Parathyroid adenoma (tissue), 2 donors: Measurements from ENCODE around the gene LHX5.

Experiments used
- H2AFZ ChIP-seq: fragments of 300-600 bp; sonication (generic); one replicate; pipeline ENCODE4 v1.7.0; 2017; ENCODE audit warnings: antibody characterized with exemption, mild to moderate bottlenecking
- H3K27ac ChIP-seq: fragments of 300-600 bp; sonication (generic); one replicate; pipeline ENCODE4 v1.7.0; 2017
- H3K27me3 ChIP-seq: fragments of 300-600 bp; sonication (generic); one replicate; pipeline ENCODE4 v1.7.0; 2017; ENCODE audit warnings: low read length; ENCODE audit not compliant: control insufficient read depth, insufficient read depth
- H3K36me3 ChIP-seq: fragments of 300-600 bp; sonication (generic); one replicate; pipeline ENCODE4 v1.7.0; 2017; ENCODE audit warnings: low read length; ENCODE audit not compliant: control insufficient read depth, insufficient read depth
- H3K4me1 ChIP-seq: fragments of 300-600 bp; sonication (generic); one replicate; pipeline ENCODE4 v1.7.0; 2017; ENCODE audit warnings: control low read depth
- H3K4me2 ChIP-seq: fragments of 300-600 bp; sonication (generic); one replicate; pipeline ENCODE4 v1.7.0; 2017; ENCODE audit warnings: low read length
- H3K4me3 ChIP-seq: fragments of 300-600 bp; sonication (generic); one replicate; pipeline ENCODE4 v1.7.0; 2017; ENCODE audit warnings: low read depth, low read length
- H3K79me2 ChIP-seq: fragments of 300-600 bp; sonication (generic); one replicate; pipeline ENCODE4 v1.7.0; 2017; ENCODE audit warnings: control low read depth
- H3K9ac ChIP-seq: fragments of 300-600 bp; sonication (generic); one replicate; pipeline ENCODE4 v1.7.0; 2017; ENCODE audit warnings: mild to moderate bottlenecking
- H3K9me3 ChIP-seq: fragments of 300-600 bp; sonication (generic); one replicate; pipeline ENCODE4 v1.7.0; 2017; ENCODE audit warnings: low read length; ENCODE audit not compliant: control insufficient read depth
- CTCF ChIP-seq: fragments of 300-600 bp; sonication (generic); IDR thresholded peaks from one replicate; pipeline ENCODE4 v1.7.0; 2017; ENCODE audit warnings: antibody characterized with exemption, mild to moderate bottlenecking
- donor health status: primary hyperparathyroidism.

The LHX5 gene

GRCh38 chr12:113471619-113472171, at the start of gene LHX5:
LHX5 (minus strand) TSS chr12:113471871; CDS start chr12:113471498, 373 bp downstream.
- Histone ChIP-seq H3K27ac (no peak within 1 kb of the TSS), H3K9ac (no peak within 1 kb of the TSS), H3K9me3 (no peaks in the 10 kb centered on the region), H3K27me3 (peaks cover 38% of the 10 kb centered on the region), H3K4me2 (no peak within 1 kb of the TSS), H3K4me3 (no peak within 1 kb of the TSS), H3K36me3 (no peaks in the 10 kb centered on the region), H2AFZ (no peak within 1 kb of the TSS), H3K4me1 (peaks cover 3% of the 10 kb centered on the region), H3K79me2 (no peaks in the 10 kb centered on the region)
- TF ChIP-seq CTCF = no peak

GRCh38 chr12:113519464-113520307, 48.0 kb upstream of the LHX5 start:
- Histone ChIP-seq H3K4me1 (no peaks in the 10 kb centered on the region), H3K4me2 (no peak overlapping the region), H3K4me3 (no peak overlapping the region), H3K9me3 (no peaks in the 10 kb centered on the region), H2AFZ (no peak overlapping the region), H3K36me3 (no peaks in the 10 kb centered on the region), H3K9ac (no peak overlapping the region), H3K27me3 (no peaks in the 10 kb centered on the region), H3K79me2 (no peaks in the 10 kb centered on the region), H3K27ac (no peak overlapping the region)
- TF ChIP-seq CTCF = no peak

GRCh38 chr12:113515082-113515856, 43.6 kb upstream of the LHX5 start:
- Histone ChIP-seq H3K9me3 (no peaks in the 10 kb centered on the region), H3K36me3 (no peaks in the 10 kb centered on the region), H3K4me3 (no peak overlapping the region), H3K27ac (no peak overlapping the region), H3K4me2 (no peak overlapping the region), H3K4me1 (no peaks in the 10 kb centered on the region), H3K27me3 (peaks cover 3% of the 10 kb centered on the region), H3K79me2 (no peaks in the 10 kb centered on the region), H2AFZ (peak overlapping the region; percentile 22), H3K9ac (no peak overlapping the region)
- TF ChIP-seq CTCF = no peak

- Histone ChIP-seq H3K4me2 (no peak overlapping the region), H3K4me3 (no peak overlapping the region), H3K27me3 (peaks cover 3% of the 10 kb centered on the region), H3K27ac (no peak overlapping the region), H3K4me1 (no peaks in the 10 kb centered on the region), H3K9me3 (no peaks in the 10 kb centered on the region), H3K79me2 (no peaks in the 10 kb centered on the region), H2AFZ (no peak overlapping the region), H3K36me3 (no peaks in the 10 kb centered on the region), H3K9ac (no peak overlapping the region)
- TF ChIP-seq CTCF = no peak
Measured at GRCh38 chr12:113514602-113515001, 42.9 kb upstream of the LHX5 start.
